ENCODE results near the gene WDCP. TPM values are rescaled to one million over a fixed set of nuclear protein-coding genes. Genes with fewer than 3 reads are reported as not detected.

WDCP gene
- total RNA-seq, 1 donor from 2014 or later: 9.3 TPM

DNA sequence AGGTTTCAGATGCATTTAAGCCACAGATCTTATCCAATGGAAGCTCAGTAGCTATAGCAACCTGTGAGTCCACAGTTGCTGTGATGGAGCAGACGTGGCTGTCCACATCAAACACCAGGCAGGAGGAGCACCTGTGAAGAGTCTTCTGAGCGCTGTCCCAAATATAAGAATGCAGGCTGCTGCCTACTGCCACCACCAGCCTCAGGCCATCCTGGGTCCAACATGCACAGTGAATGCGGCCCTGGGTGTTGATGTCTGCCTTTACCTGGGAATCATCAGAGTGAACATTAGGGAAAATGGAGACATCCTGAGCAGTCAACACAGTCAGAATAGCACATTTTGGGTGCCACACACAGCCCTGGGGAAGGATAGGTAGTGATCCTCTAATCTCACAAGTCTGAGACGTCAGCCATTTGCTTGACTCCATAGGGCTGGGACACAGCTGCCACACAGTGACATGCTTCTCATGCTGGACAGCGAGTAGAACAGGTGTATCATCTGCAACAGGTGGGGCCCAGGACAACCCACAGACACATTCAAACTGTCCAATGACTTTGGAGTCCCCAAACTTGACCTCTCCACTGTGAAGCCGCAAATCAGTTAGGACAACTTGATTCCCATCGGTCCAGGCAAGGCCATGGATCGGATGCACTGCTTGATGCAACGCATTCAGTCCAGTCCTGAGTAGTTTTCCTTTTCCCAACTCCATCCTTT lies 8.2 kb downstream of the WDCP start:
- Histone ChIP-seq H3K4me3 (no peak overlapping the region), H3K27me3 (no peaks in the 10 kb centered on the region), H3K27ac (no peak overlapping the region), H3K9me3 (no peaks in the 10 kb centered on the region), H3K36me3 (peaks cover 34% of the 10 kb centered on the region), H3K4me1 (no peaks in the 10 kb centered on the region)
- intact Hi-C loops (cut with DNase I): no loop called here
- DNase-seq: no peak
- no peak for ATAC-seq
- TF ChIP-seq, protein P1, sequence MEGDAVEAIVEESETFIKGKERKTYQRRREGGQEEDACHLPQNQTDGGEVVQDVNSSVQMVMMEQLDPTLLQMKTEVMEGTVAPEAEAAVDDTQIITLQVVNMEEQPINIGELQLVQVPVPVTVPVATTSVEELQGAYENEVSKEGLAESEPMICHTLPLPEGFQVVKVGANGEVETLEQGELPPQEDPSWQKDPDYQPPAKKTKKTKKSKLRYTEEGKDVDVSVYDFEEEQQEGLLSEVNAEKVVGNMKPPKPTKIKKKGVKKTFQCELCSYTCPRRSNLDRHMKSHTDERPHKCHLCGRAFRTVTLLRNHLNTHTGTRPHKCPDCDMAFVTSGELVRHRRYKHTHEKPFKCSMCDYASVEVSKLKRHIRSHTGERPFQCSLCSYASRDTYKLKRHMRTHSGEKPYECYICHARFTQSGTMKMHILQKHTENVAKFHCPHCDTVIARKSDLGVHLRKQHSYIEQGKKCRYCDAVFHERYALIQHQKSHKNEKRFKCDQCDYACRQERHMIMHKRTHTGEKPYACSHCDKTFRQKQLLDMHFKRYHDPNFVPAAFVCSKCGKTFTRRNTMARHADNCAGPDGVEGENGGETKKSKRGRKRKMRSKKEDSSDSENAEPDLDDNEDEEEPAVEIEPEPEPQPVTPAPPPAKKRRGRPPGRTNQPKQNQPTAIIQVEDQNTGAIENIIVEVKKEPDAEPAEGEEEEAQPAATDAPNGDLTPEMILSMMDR (IDR thresholded peaks at IDR 0.05): no peak

DNA sequence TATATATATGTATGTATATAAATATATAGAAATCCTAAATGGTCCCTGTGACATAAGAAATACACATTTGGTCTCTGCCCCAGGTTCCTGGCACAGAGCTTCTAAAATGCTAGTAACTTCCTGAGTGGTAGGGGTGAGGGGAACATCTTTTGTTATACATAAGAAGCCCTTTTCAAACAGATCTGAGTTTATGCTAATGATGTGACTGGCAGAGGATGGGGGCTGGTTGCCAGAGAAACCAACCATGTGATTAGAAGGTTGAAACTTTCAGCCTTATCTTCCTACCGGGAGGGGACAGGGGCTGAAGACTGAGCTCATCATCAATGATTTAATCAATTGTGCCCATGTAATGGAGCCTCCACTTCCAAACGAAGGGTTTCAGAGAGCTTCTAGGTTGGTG lies 21.0 kb downstream of the WDCP start:
- DNase-seq (no peak), ATAC-seq (no peak)
- Histone ChIP-seq H3K9me3 (no peaks in the 10 kb centered on the region), H3K36me3 (peaks cover 25% of the 10 kb centered on the region), H3K4me1 (no peaks in the 10 kb centered on the region), H3K27ac (no peak overlapping the region), H3K4me3 (no peak overlapping the region), H3K27me3 (no peaks in the 10 kb centered on the region)
- intact Hi-C loops (cut with DNase I): no loop called here
- TF ChIP-seq, protein P1 (IDR thresholded peaks at IDR 0.05): no peak

DNA sequence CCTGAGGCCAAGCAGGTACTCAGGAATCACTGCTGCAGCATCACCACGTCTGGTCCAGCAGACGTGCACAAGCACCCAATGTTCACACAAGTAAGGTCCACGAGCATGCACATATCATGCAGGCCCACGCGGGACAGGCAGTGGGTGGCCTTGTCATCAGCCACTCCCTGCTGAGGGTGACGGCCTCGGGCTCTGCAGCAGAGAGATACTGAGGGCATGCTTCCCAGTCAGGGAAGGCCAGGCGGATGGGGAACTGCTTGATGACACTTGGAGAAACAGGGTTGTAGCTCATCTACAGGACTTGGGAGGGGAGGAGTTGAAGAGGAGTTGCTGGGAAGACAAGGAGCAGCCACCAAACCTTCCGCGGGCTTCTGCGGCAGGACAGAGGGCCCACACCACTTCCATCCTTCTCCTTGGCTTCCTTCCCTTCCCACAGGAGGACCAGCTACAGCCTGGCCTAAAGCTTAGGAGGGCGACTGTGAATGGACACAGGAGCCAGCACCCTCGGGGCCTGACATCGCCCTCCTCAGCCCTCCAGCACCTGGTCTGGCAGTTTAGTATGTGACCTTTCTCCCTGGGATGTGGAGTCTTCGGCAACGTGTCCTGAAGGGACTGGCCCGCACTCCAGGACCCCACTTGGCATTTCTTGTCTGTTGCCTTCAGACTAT lies 22.1 kb downstream of the WDCP start:
- no peak for ATAC-seq
- H3K9me3 ChIP-seq: no peaks in the 10 kb centered on the region
- H3K4me3 ChIP-seq: no peak overlapping the region
- TF ChIP-seq, protein P1 (IDR thresholded peaks at IDR 0.05): no peak
- intact Hi-C loops (cut with DNase I): no loop called here
- no peaks in the 10 kb centered on the region for H3K27me3 ChIP-seq
- H3K4me1 ChIP-seq: no peaks in the 10 kb centered on the region
- DNase-seq: no peak
- peaks cover 14% of the 10 kb centered on the region for H3K36me3 ChIP-seq
- no peak overlapping the region for H3K27ac ChIP-seq

DNA sequence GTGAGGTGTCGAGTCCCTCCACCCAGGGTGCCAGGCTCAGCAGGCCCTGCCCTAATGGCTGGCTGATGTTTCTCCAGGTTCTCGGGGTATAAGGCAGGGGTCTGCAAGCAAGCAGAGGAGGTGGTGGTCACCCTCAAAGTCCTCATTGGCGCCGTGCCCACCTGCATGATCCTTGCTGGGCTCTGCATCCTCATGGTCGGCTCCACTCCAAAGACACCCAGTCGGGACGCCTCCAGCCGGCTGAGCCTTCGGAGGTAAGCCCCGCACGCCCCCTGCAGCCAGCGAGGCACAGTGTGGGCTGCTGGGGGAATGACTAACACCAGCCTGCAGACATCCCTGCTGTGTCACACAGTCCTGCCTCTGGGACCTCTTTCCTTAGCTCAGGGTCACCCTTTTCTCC lies 23.2 kb downstream of the WDCP start:
- Histone ChIP-seq H3K27me3 (no peaks in the 10 kb centered on the region), H3K9me3 (no peaks in the 10 kb centered on the region), H3K27ac (no peak overlapping the region), H3K4me1 (no peaks in the 10 kb centered on the region), H3K36me3 (peaks cover 5% of the 10 kb centered on the region), H3K4me3 (no peak overlapping the region)
- TF ChIP-seq, protein P1 (IDR thresholded peaks at IDR 0.05): no peak
- no peak for ATAC-seq
- no peak for DNase-seq
- intact Hi-C loops (cut with DNase I): no loop called here

DNA sequence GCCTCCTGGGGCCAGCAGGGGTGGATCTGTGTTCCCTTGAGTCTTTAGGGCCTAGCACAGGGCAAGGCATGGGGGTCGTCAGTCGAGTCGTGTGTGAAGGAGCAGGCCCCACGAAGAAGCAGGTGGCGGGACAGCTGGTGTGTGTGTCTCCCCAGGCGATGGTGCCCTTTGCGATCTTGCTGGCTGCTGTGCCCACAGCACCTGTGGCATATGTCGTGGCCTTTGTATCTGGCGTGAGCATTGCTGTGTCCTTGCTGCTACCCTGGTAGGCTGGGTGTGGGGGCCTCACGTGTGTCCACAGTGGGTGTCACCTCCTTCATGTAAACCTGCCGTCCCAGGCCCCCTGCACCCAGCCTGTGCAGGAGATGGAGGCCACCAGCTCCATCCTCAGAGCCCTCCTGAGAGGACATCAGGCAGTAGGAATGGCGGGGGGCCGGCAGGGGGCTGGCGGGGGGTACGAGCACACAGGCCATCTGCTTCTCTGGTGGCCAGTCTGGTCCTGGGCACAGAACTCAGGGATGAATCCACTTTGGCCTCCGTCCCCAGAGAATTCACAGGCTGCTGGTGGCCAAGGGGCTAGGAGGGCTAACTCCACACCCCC lies 24.1 kb downstream of the WDCP start:
- H3K27me3 ChIP-seq: no peaks in the 10 kb centered on the region
- peaks cover 5% of the 10 kb centered on the region for H3K36me3 ChIP-seq
- ATAC-seq (no peak), DNase-seq (no peak)
- TF ChIP-seq, protein P1 (IDR thresholded peaks at IDR 0.05): no peak
- intact Hi-C loops (cut with DNase I): no loop called here
- H3K4me1 ChIP-seq: no peaks in the 10 kb centered on the region
- H3K9me3 ChIP-seq: no peaks in the 10 kb centered on the region
- no peak overlapping the region for H3K4me3 ChIP-seq
- no peak overlapping the region for H3K27ac ChIP-seq
